T1000 (cell line): ENCODE results near the gene DIDO1.
A peak's percentile ranks its signal among the peaks of the same experiment; 100 is the strongest.

Experiments
- DNase-seq: peaks from one replicate; lab custom pipeline; 2025; ENCODE audit warnings: mixed read lengths; lab: John Stamatoyannopoulos, UW

The DIDO1 gene

GRCh38 chr20:62929051-62929538 is 2.8 kb upstream of the DIDO1 start:
- DNase-seq = no peak

- no peak for DNase-seq
Measured at GRCh38 chr20:62928246-62928939, 2.1 kb upstream of the DIDO1 start.

GRCh38 chr20:62927128-62927705 is 912 bp upstream of the DIDO1 start:
- DNase-seq = no peak

GRCh38 chr20:62925420-62926228 is 681 bp downstream of the DIDO1 start:
- no peak for DNase-seq

- DNase-seq = no peak
Measured at GRCh38 chr20:62925076-62925419, 1.3 kb downstream of the DIDO1 start.

GRCh38 chr20:62924442-62925075 is 1.7 kb downstream of the DIDO1 start:
- no peak for DNase-seq

GRCh38 chr20:62923669-62924441 is 2.5 kb downstream of the DIDO1 start:
- DNase-seq = no peak

- DNase-seq = peak; percentile 20
Measured at GRCh38 chr20:62923059-62923668, 3.1 kb downstream of the DIDO1 start.

GRCh38 chr20:62922451-62922921 is 3.8 kb downstream of the DIDO1 start:
- DNase-seq = no peak

- DNase-seq = no peak
Measured at GRCh38 chr20:62921119-62921687, 5.1 kb downstream of the DIDO1 start.

GRCh38 chr20:62920039-62920645 is 6.2 kb downstream of the DIDO1 start:
- no peak for DNase-seq

GRCh38 chr20:62918831-62919230 is 7.5 kb downstream of the DIDO1 start:
- DNase-seq = no peak

- no peak for DNase-seq
Measured at GRCh38 chr20:62918147-62918546, 8.2 kb downstream of the DIDO1 start.

- DNase-seq = no peak
Measured at GRCh38 chr20:62917720-62918119, 8.6 kb downstream of the DIDO1 start.

GRCh38 chr20:62916703-62917476 is 9.4 kb downstream of the DIDO1 start:
- no peak for DNase-seq

GRCh38 chr20:62914970-62915457 is 11.3 kb downstream of the DIDO1 start:
- no peak for DNase-seq

GRCh38 chr20:62914436-62914835 is 11.9 kb downstream of the DIDO1 start:
- DNase-seq = no peak

GRCh38 chr20:62913043-62913630 is 13.2 kb downstream of the DIDO1 start:
- DNase-seq = no peak

GRCh38 chr20:62911701-62912280 is 14.5 kb downstream of the DIDO1 start:
- DNase-seq = no peak
